ENCODE data around the gene KCNIP3. TPM values are rescaled to one million over a fixed set of nuclear protein-coding genes. Genes with fewer than 3 reads are reported as not detected.

The KCNIP3 gene
- total RNA-seq, 1 donor from 2014 or later: 9.2 TPM

DNA sequence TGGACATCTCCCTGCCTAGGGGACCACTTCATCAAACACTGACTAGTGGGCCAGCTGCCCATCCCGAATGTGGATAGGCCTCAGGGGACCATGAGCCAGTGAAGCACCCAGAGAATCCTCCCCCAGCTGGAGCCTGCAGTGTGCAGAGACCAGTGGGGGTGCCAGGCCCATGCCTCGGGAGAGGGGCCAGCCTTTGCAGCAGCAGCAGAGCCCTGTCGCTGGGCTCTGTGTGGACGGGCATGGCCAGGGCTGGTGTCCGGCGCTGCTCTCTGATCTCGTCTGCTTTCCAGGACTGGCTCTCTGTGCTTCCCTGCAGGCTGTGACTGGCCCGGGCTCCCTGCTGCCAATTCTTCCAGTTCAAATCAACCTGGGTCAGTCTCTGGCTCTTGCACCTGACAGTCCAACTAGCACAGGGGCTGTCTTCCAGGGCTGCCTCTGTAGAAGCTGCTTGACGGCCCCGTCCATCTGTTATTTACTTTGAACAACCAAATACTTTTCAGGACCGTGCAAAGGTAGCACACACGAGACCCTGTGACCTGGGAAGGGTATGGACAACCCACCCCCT, 11.4 kb downstream of the KCNIP3 start:
- H3K36me3 Mint-ChIP-seq: no peaks in the 10 kb centered on the region
- no peaks in the 10 kb centered on the region for H3K4me1 Mint-ChIP-seq
- no peak overlapping the region for H3K27ac Mint-ChIP-seq
- H3K9me3 Mint-ChIP-seq: no peaks in the 10 kb centered on the region
- DNase-seq (ENCODE audit: low spot score in 2 of 2, unreplicated experiment in 2 of 2): no peak
- H3K4me3 Mint-ChIP-seq: no peak overlapping the region
- no peaks in the 10 kb centered on the region for H3K27me3 Mint-ChIP-seq (ENCODE audit: low read depth)
- TF ChIP-seq, protein P1, sequence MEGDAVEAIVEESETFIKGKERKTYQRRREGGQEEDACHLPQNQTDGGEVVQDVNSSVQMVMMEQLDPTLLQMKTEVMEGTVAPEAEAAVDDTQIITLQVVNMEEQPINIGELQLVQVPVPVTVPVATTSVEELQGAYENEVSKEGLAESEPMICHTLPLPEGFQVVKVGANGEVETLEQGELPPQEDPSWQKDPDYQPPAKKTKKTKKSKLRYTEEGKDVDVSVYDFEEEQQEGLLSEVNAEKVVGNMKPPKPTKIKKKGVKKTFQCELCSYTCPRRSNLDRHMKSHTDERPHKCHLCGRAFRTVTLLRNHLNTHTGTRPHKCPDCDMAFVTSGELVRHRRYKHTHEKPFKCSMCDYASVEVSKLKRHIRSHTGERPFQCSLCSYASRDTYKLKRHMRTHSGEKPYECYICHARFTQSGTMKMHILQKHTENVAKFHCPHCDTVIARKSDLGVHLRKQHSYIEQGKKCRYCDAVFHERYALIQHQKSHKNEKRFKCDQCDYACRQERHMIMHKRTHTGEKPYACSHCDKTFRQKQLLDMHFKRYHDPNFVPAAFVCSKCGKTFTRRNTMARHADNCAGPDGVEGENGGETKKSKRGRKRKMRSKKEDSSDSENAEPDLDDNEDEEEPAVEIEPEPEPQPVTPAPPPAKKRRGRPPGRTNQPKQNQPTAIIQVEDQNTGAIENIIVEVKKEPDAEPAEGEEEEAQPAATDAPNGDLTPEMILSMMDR (IDR thresholded peaks at IDR 0.05; ENCODE audit: unreplicated experiment): no peak

GRCh38 chr2:95309599-95309998, 12.5 kb downstream of the KCNIP3 start:
- no peaks in the 10 kb centered on the region for H3K9me3 Mint-ChIP-seq
- H3K27me3 Mint-ChIP-seq (ENCODE audit: low read depth): no peaks in the 10 kb centered on the region
- H3K27ac Mint-ChIP-seq: no peak overlapping the region
- TF ChIP-seq, protein P1 (IDR thresholded peaks at IDR 0.05; ENCODE audit: unreplicated experiment): no peak
- H3K4me1 Mint-ChIP-seq: no peaks in the 10 kb centered on the region
- H3K36me3 Mint-ChIP-seq: no peaks in the 10 kb centered on the region
- H3K4me3 Mint-ChIP-seq: no peak overlapping the region
- no peak for DNase-seq (ENCODE audit: low spot score in 2 of 2, unreplicated experiment in 2 of 2)

DNA sequence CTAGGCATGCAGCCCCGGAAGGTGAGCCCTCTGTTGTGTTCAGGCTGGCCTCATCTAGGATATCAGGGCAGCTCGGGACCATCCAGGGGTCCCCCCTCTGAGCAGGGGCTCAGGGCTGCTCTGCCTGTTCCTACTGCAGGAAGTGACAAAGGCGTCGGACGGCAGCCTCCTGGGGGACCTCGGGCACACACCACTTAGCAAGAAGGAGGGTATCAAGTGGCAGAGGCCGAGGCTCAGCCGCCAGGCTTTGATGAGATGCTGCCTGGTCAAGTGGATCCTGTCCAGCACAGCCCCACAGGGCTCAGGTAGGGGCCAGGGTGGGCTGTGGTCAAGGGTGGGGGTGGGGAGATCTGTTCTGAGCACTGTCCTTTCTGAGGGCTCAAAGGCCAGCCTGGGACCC, 13.1 kb downstream of the KCNIP3 start:
- TF ChIP-seq, protein P1 (IDR thresholded peaks at IDR 0.05; ENCODE audit: unreplicated experiment): no peak
- Mint-ChIP-seq H3K27ac (no peak overlapping the region), H3K27me3 (ENCODE audit: low read depth) (no peaks in the 10 kb centered on the region), H3K4me3 (no peak overlapping the region), H3K36me3 (no peaks in the 10 kb centered on the region), H3K4me1 (peaks cover 2% of the 10 kb centered on the region), H3K9me3 (no peaks in the 10 kb centered on the region)
- no peak for DNase-seq (ENCODE audit: low spot score in 2 of 2, unreplicated experiment in 2 of 2)

DNA sequence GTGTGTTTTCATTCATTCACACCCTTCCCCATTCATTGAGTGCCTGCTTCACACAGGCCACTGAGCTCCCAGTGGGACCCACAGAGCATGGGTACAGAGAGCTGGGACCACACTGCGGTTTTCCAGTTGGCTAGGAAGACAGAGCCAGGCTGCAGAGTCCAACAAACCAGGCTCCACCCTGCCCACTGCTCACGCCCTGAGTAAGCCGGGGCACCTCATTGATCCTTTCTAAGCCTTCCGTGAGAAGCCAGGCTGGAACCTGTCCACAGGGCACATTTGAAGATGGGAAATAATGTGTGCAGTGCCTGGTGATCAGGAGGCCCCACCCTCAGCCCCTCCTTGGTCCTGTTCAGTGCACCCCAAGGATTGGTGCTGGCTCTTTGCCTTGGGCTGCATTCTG, 13.5 kb downstream of the KCNIP3 start:
- Mint-ChIP-seq H3K9me3 (no peaks in the 10 kb centered on the region), H3K4me3 (no peak overlapping the region), H3K36me3 (no peaks in the 10 kb centered on the region), H3K27ac (no peak overlapping the region), H3K27me3 (ENCODE audit: low read depth) (no peaks in the 10 kb centered on the region), H3K4me1 (peaks cover 2% of the 10 kb centered on the region)
- no peak for DNase-seq (ENCODE audit: low spot score in 2 of 2, unreplicated experiment in 2 of 2)
- TF ChIP-seq, protein P1 (IDR thresholded peaks at IDR 0.05; ENCODE audit: unreplicated experiment): no peak

DNA sequence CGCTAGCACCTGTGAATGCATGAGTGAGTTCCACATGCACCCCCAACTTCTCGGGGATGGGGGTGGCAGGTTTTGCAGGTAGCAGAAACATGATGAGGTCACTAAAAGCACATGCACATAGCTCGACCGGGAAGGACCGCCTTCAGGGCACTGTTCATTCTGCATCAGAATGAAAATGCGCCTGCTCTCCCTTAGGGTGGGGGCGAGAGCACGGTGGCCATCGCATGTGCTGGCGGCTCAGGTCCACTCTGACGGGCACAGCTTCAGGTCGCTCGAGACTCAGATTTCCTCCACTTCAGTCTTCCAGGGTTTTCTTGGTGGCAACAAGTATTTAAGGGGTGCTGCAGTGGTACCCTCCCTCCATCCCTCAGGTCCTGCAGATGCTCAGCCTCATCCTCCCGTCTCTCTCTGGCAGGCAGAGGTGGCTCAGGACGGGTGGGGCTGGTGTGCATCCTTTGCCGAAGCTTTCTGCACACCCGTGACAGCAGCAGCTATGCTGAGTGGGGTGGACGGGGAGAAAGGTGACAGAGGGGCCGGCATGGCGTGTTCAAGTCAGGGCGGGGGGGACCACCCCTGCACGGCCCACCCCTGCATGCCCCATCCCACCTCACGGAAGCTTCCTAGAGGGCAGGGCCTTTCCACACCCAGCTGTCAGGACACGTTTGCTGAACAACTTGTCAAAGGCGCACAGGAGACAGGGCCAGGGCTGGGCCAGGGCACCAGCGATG, 14.8 kb downstream of the KCNIP3 start:
- no peak for DNase-seq (ENCODE audit: low spot score in 2 of 2, unreplicated experiment in 2 of 2)
- H3K9me3 Mint-ChIP-seq: no peaks in the 10 kb centered on the region
- no peak overlapping the region for H3K27ac Mint-ChIP-seq
- H3K36me3 Mint-ChIP-seq: no peaks in the 10 kb centered on the region
- no peaks in the 10 kb centered on the region for H3K27me3 Mint-ChIP-seq (ENCODE audit: low read depth)
- TF ChIP-seq, protein P1 (IDR thresholded peaks at IDR 0.05; ENCODE audit: unreplicated experiment): no peak
- peaks cover 12% of the 10 kb centered on the region for H3K4me1 Mint-ChIP-seq
- no peak overlapping the region for H3K4me3 Mint-ChIP-seq
